Upper lobe of left lung (tissue), 4 donors: ENCODE results near the gene PRR3.

Source experiments
- POLR2A ChIP-seq, 4 donors: fragments of 450-650 bp; IDR thresholded peaks; one replicate each; pipeline ENCODE4 v1.5.1; 2016 to 2017; ENCODE audit warnings: antibody characterized with exemption in 4 of 4, mild to moderate bottlenecking in 2 of 4
- TF ChIP-seq, protein P1 (sequence below), 6 experiments: fragments of 450-650 bp in 4 of 6; fragments of 200-600 bp in 2 of 6; sonication (generic) in 2 of 6; IDR thresholded peaks; one replicate each; pipeline ENCODE4 v1.5.1; 2016 to 2019; ENCODE audit warnings: antibody characterized with exemption in 6 of 6

DNA sequence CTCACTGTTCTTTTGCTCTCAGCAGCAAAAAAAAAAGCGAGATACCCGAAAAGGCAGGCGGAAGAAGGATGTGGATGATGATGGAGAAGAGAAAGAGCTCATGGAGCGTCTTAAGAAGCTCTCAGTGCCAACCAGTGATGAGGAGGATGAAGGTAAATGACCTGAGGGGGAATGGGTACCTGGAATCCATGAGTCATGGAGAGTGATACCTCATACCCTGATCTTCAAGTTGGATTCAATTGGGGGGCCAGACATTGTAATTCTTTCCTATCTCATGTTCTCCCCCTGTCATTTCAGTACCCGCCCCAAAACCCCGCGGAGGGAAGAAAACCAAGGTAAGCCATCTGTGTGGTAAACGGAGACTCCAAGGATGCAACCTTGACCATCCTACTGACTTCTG, 21.0 kb downstream of the PRR3 start:
- no peak for TF ChIP-seq POLR2A (IDR thresholded peaks at IDR 0.05)
- TF ChIP-seq, protein P1, sequence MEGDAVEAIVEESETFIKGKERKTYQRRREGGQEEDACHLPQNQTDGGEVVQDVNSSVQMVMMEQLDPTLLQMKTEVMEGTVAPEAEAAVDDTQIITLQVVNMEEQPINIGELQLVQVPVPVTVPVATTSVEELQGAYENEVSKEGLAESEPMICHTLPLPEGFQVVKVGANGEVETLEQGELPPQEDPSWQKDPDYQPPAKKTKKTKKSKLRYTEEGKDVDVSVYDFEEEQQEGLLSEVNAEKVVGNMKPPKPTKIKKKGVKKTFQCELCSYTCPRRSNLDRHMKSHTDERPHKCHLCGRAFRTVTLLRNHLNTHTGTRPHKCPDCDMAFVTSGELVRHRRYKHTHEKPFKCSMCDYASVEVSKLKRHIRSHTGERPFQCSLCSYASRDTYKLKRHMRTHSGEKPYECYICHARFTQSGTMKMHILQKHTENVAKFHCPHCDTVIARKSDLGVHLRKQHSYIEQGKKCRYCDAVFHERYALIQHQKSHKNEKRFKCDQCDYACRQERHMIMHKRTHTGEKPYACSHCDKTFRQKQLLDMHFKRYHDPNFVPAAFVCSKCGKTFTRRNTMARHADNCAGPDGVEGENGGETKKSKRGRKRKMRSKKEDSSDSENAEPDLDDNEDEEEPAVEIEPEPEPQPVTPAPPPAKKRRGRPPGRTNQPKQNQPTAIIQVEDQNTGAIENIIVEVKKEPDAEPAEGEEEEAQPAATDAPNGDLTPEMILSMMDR (IDR thresholded peaks at IDR 0.05) = no peak
